ENCODE data around the gene GIGYF2.
A peak's percentile ranks its signal among the peaks of the same experiment; 100 is the strongest.
"Not testable (repeated sequence)": the region's sequence is repeated elsewhere in the genome, so short reads cannot be mapped to it uniquely, and the experiment has no call there.

GIGYF2 gene

GRCh38 chr2:232890536-232890895 lies 193.4 kb downstream of the GIGYF2 start:
- DNase-seq (ENCODE audit: low read depth in 1 of 2, low spot score in 1 of 2): no peak

- DNase-seq (ENCODE audit: low read depth in 1 of 2, low spot score in 1 of 2): peak in 1 of 2 donors; percentile 0
Measured at GRCh38 chr2:232890896-232891601, 193.9 kb downstream of the GIGYF2 start.

GRCh38 chr2:232891621-232892071 lies 194.5 kb downstream of the GIGYF2 start:
- DNase-seq (ENCODE audit: low read depth in 1 of 2, low spot score in 1 of 2): no peak

- peak in 1 of 2 donors; percentile 2 for DNase-seq (ENCODE audit: low read depth in 1 of 2, low spot score in 1 of 2)
Measured at GRCh38 chr2:232892221-232892620, 195.1 kb downstream of the GIGYF2 start.

GRCh38 chr2:232892843-232893242 lies 195.7 kb downstream of the GIGYF2 start:
- DNase-seq (ENCODE audit: low read depth in 1 of 2, low spot score in 1 of 2): no peak

GRCh38 chr2:232893834-232894233 lies 196.7 kb downstream of the GIGYF2 start:
- DNase-seq (ENCODE audit: low read depth in 1 of 2, low spot score in 1 of 2): peak in 1 of 2 donors; percentile 0

- no peak for DNase-seq (ENCODE audit: low read depth in 1 of 2, low spot score in 1 of 2)
Measured at GRCh38 chr2:232894251-232894650, 197.1 kb downstream of the GIGYF2 start.

- DNase-seq (ENCODE audit: low read depth in 1 of 2, low spot score in 1 of 2): no peak
Measured at GRCh38 chr2:232894746-232895145, 197.6 kb downstream of the GIGYF2 start.

- no peak for DNase-seq (ENCODE audit: low read depth in 1 of 2, low spot score in 1 of 2)
Measured at GRCh38 chr2:232896111-232896510, 199.0 kb downstream of the GIGYF2 start.

GRCh38 chr2:232896720-232897597 lies 199.8 kb downstream of the GIGYF2 start:
- no peak for DNase-seq (ENCODE audit: low read depth in 1 of 2, low spot score in 1 of 2)

- no peak for DNase-seq (ENCODE audit: low read depth in 1 of 2, low spot score in 1 of 2)
Measured at GRCh38 chr2:232897598-232898408, 200.7 kb downstream of the GIGYF2 start.

- no peak for DNase-seq (ENCODE audit: low read depth in 1 of 2, low spot score in 1 of 2)
Measured at GRCh38 chr2:232898592-232899543, 201.7 kb downstream of the GIGYF2 start.

GRCh38 chr2:232900811-232901735 lies 203.9 kb downstream of the GIGYF2 start:
- DNase-seq (ENCODE audit: low read depth in 1 of 2, low spot score in 1 of 2): no peak

- no peak for DNase-seq (ENCODE audit: low read depth in 1 of 2, low spot score in 1 of 2)
Measured at GRCh38 chr2:232901736-232902578, 204.8 kb downstream of the GIGYF2 start.

GRCh38 chr2:232903989-232904388 lies 206.9 kb downstream of the GIGYF2 start:
- no peak for DNase-seq (ENCODE audit: low read depth in 1 of 2, low spot score in 1 of 2)

- not testable (repeated sequence) for DNase-seq (ENCODE audit: low read depth in 1 of 2, low spot score in 1 of 2)
Measured at GRCh38 chr2:232906867-232907717, 210.0 kb downstream of the GIGYF2 start.

GRCh38 chr2:232907718-232908085 lies 210.6 kb downstream of the GIGYF2 start:
- DNase-seq (ENCODE audit: low read depth in 1 of 2, low spot score in 1 of 2): not testable (repeated sequence)

All from activated T-helper 1 cell treated with anti-CD3 and anti-CD28 coated beads, Interleukin-2, amount 50 U/mL, for 16 hours (primary cell).